Calu3 (cell line): ENCODE results near the gene TPK1. TPM values are rescaled to one million over a fixed set of nuclear protein-coding genes. Genes with fewer than 3 reads are reported as not detected.

ENCODE experiments used
- BruUV-seq: library from RNA; stranded (reverse); fragments of 400-500 nt; replicated peaks from 2 replicates; lab custom pipeline; 2021; lab: Mats Ljungman, UMichigan
- CTCF ChIA-PET: fragments of 300-600 bp; sonication (Branson Sonifier 250); formaldehyde crosslinking; loops from one replicate; lab custom pipeline; 2022; ENCODE audit warnings: antibody characterized with exemption; lab: Charles Lee
- DNase-seq: peaks from one replicate; pipeline ENCODE4 v3.0.0; 2022
- H3K27ac Mint-ChIP-seq: one replicate; pipeline ENCODE4 v1.8.0; 2022; ENCODE audit warnings: mixed read lengths; ENCODE audit not compliant: unreplicated experiment
- H3K27me3 Mint-ChIP-seq: one replicate; pipeline ENCODE4 v1.8.0; 2022; ENCODE audit warnings: mixed read lengths; ENCODE audit not compliant: unreplicated experiment
- H3K36me3 Mint-ChIP-seq: one replicate; pipeline ENCODE4 v1.8.0; 2022; ENCODE audit warnings: mild to moderate bottlenecking, moderate library complexity, mixed read lengths; ENCODE audit not compliant: insufficient read depth, unreplicated experiment
- H3K4me1 Mint-ChIP-seq: one replicate; pipeline ENCODE4 v1.8.0; 2022; ENCODE audit warnings: mild to moderate bottlenecking, low read depth, mixed read lengths; ENCODE audit not compliant: unreplicated experiment
- H3K4me3 Mint-ChIP-seq: one replicate; pipeline ENCODE4 v1.8.0; 2022; ENCODE audit warnings: mild to moderate bottlenecking, low read depth, moderate library complexity, mixed read lengths; ENCODE audit not compliant: unreplicated experiment
- H3K9me3 Mint-ChIP-seq: one replicate; pipeline ENCODE4 v1.8.0; 2022; ENCODE audit warnings: low read depth, mixed read lengths; ENCODE audit not compliant: unreplicated experiment
- CTCF ChIP-seq: fragments of 200-600 bp; IDR thresholded peaks from one replicate; pipeline ENCODE4 v1.8.0; 2022; ENCODE audit warnings: antibody characterized with exemption; ENCODE audit not compliant: unreplicated experiment
- intact Hi-C: fragments of 100-400 bp; cut with micrococcal nuclease; formaldehyde crosslinking; loops from one replicate; pipeline ENCODE4 v1.10.0; 2022; ENCODE audit not compliant: unreplicated experiment
- total RNA-seq: library from RNA; stranded (reverse); gene quantifications from 2 replicates; pipeline ENCODE4 v1.2.3, GENCODE V29; 2022

The TPK1 gene
- total RNA-seq, 1 experiment from 2014 or later, result 13.2 TPM

- no peak for TF ChIP-seq CTCF
- BruUV-seq, result no TSS peak
- H3K36me3 Mint-ChIP-seq, result no peaks in the 10 kb centered on the region
- H3K4me1 Mint-ChIP-seq, result no peaks in the 10 kb centered on the region
- H3K4me3 Mint-ChIP-seq, result no peak overlapping the region
- H3K27me3 Mint-ChIP-seq, result no peaks in the 10 kb centered on the region
- no peak for DNase-seq
- H3K9me3 Mint-ChIP-seq, result peaks cover 2% of the 10 kb centered on the region
- intact Hi-C loops, result no loop called here
- H3K27ac Mint-ChIP-seq, result no peak overlapping the region
- CTCF ChIA-PET, result no interaction called here
Observed at GRCh38 chr7:144523621-144524020, 312.2 kb downstream of the TPK1 start.

GRCh38 chr7:144519925-144520324, 315.9 kb downstream of the TPK1 start:
- intact Hi-C loops, result loop anchor here (10.0 kb wide), 1 partner anchor 335 kb away; no protein-coding TSS in a partner anchor
- BruUV-seq, result no TSS peak

GRCh38 chr7:144518360-144518759, 317.5 kb downstream of the TPK1 start:
- no TSS peak for BruUV-seq
- TF ChIP-seq CTCF, result no peak
- intact Hi-C loops, result loop anchor here (10.0 kb wide), 1 partner anchor 336 kb away; no protein-coding TSS in a partner anchor
- CTCF ChIA-PET, result no interaction called here
- Mint-ChIP-seq H3K27ac (no peak overlapping the region), H3K4me1 (no peaks in the 10 kb centered on the region), H3K36me3 (no peaks in the 10 kb centered on the region), H3K9me3 (no peaks in the 10 kb centered on the region), H3K4me3 (no peak overlapping the region), H3K27me3 (no peaks in the 10 kb centered on the region)
- DNase-seq, result no peak

More at GRCh38 chr7:144519925-144520324, 315.9 kb downstream of the TPK1 start:
- Mint-ChIP-seq H3K4me1 (no peaks in the 10 kb centered on the region), H3K9me3 (peaks cover 2% of the 10 kb centered on the region), H3K27me3 (no peaks in the 10 kb centered on the region), H3K27ac (no peak overlapping the region), H3K36me3 (no peaks in the 10 kb centered on the region), H3K4me3 (no peak overlapping the region)
- TF ChIP-seq CTCF, result no peak
- CTCF ChIA-PET, result no interaction called here
- DNase-seq, result no peak

- BruUV-seq, result no TSS peak
- CTCF ChIA-PET, result no interaction called here
- no peak overlapping the region for H3K4me3 Mint-ChIP-seq
- no peak overlapping the region for H3K27ac Mint-ChIP-seq
- no peak for DNase-seq
- no peaks in the 10 kb centered on the region for H3K4me1 Mint-ChIP-seq
- no peaks in the 10 kb centered on the region for H3K36me3 Mint-ChIP-seq
- no peaks in the 10 kb centered on the region for H3K9me3 Mint-ChIP-seq
- TF ChIP-seq CTCF, result no peak
- intact Hi-C loops, result loop anchor here (10.0 kb wide), 1 partner anchor 337 kb away; no protein-coding TSS in a partner anchor
- no peaks in the 10 kb centered on the region for H3K27me3 Mint-ChIP-seq
Observed at GRCh38 chr7:144517749-144518148, 318.1 kb downstream of the TPK1 start.
